Measurements from ENCODE around the gene SLC2A9.

SLC2A9 gene

GRCh38 chr4:10018818-10019461 is 2.4 kb downstream of the SLC2A9 start:
- DNase-seq = peak; percentile 95

GRCh38 chr4:10017037-10017893 is 4.0 kb downstream of the SLC2A9 start:
- DNase-seq = no peak

- DNase-seq = no peak
Observed at GRCh38 chr4:10016169-10016568, 5.1 kb downstream of the SLC2A9 start.

GRCh38 chr4:10015140-10015753 is 6.0 kb downstream of the SLC2A9 start:
- DNase-seq = peak; percentile 12

- DNase-seq = peak; percentile 17
Observed at GRCh38 chr4:10013722-10014121, 7.6 kb downstream of the SLC2A9 start.

GRCh38 chr4:10011885-10012284 is 9.4 kb downstream of the SLC2A9 start:
- no peak for DNase-seq

GRCh38 chr4:10011277-10011676 is 10.0 kb downstream of the SLC2A9 start:
- no peak for DNase-seq

GRCh38 chr4:10009861-10010500 is 11.3 kb downstream of the SLC2A9 start:
- DNase-seq = no peak

- no peak for DNase-seq
Observed at GRCh38 chr4:10008609-10009005, 12.7 kb downstream of the SLC2A9 start.

GRCh38 chr4:10007793-10008608 is 13.3 kb downstream of the SLC2A9 start:
- DNase-seq = no peak

GRCh38 chr4:10007436-10007740 is 13.9 kb downstream of the SLC2A9 start:
- DNase-seq = no peak

GRCh38 chr4:10006601-10007435 is 14.5 kb downstream of the SLC2A9 start:
- DNase-seq = no peak

GRCh38 chr4:10006231-10006600 is 15.1 kb downstream of the SLC2A9 start:
- no peak for DNase-seq

GRCh38 chr4:10005632-10006031 is 15.7 kb downstream of the SLC2A9 start:
- no peak for DNase-seq

- DNase-seq = no peak
Observed at GRCh38 chr4:10003666-10004065, 17.6 kb downstream of the SLC2A9 start.

- DNase-seq = no peak
Observed at GRCh38 chr4:10002278-10002677, 19.0 kb downstream of the SLC2A9 start.

GRCh38 chr4:10001757-10002156 is 19.5 kb downstream of the SLC2A9 start:
- no peak for DNase-seq

GRCh38 chr4:9999956-10000561 is 21.2 kb downstream of the SLC2A9 start:
- no peak for DNase-seq

- DNase-seq = no peak
Observed at GRCh38 chr4:9997886-9998285, 23.4 kb downstream of the SLC2A9 start.

- DNase-seq = no peak
Observed at GRCh38 chr4:9996319-9997110, 24.8 kb downstream of the SLC2A9 start.

Data from CD4-positive, alpha-beta T cell treated with Interleukin-17A for 1 hour (primary cell).